Kidney epithelial cell (primary cell): ENCODE data around the gene DDAH2. TPM values are rescaled to one million over a fixed set of nuclear protein-coding genes. Genes with fewer than 3 reads are reported as not detected.

Experiments
- DNase-seq: peaks from one replicate; pipeline ENCODE4 v3.0.0-alpha.2; 2010; ENCODE audit warnings: low read depth
- H3K27me3 ChIP-seq: 2 replicates; pipeline ENCODE4 v1.6.0; 2011; ENCODE audit warnings: low read length; ENCODE audit not compliant: control insufficient read depth, insufficient read depth
- H3K36me3 ChIP-seq: 2 replicates; pipeline ENCODE4 v1.5.1; 2011; ENCODE audit warnings: low read length; ENCODE audit not compliant: control insufficient read depth, insufficient read depth
- H3K4me3 ChIP-seq: 2 replicates; pipeline ENCODE4 v1.5.1; 2011; ENCODE audit warnings: low read depth, mild to moderate bottlenecking, control low read depth, low read length
- CTCF ChIP-seq: IDR thresholded peaks from 2 replicates; pipeline ENCODE4 v1.5.1; 2011; ENCODE audit warnings: mild to moderate bottlenecking, moderate library complexity, low read length, control low read depth, inconsistent platforms; ENCODE audit not compliant: insufficient read depth, poor library complexity, severe bottlenecking
- total RNA-seq: library from RNA; depleted of rRNA; stranded (reverse); fragments of >200 nt; gene quantifications from 2 replicates; pipeline ENCODE4 v1.2.3, GENCODE V29; 2015

DDAH2 gene
- total RNA-seq, 1 donor from 2014 or later: 106 TPM

GRCh38 chr6:31732029-31732428 is 2.9 kb upstream of the DDAH2 start:
- no peak for DNase-seq
- Histone ChIP-seq H3K36me3 (peaks cover 1% of the 10 kb centered on the region), H3K27me3 (no peaks in the 10 kb centered on the region), H3K4me3 (no peak overlapping the region)
- no peak for TF ChIP-seq CTCF

DNA sequence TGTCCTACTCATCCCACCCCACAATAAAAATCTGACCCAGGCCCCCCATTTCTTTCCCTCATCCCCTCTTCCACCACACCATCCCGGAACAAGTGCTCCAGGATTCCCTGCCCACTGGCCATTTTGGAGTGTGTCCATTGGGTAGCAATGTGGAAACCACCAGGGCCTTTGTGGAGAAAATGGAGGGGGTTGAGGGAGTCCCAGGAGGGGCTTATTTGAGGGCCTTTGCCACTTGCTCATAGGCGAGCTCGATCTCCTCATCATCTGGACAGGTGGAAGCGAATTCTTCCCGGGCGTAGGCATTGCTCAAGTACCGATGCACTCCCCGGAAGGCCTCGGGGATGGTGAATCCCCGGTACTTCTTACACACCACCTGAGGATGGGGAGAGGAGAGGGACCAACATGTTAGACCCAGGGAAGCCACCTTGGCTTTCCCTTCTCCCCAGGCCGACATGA is 1.6 kb upstream of the DDAH2 start:
- Histone ChIP-seq H3K27me3 (no peaks in the 10 kb centered on the region), H3K4me3 (no peak overlapping the region), H3K36me3 (peaks cover 1% of the 10 kb centered on the region)
- TF ChIP-seq CTCF: no peak
- DNase-seq: no peak

GRCh38 chr6:31729979-31730630 is 1.0 kb upstream of the DDAH2 start:
- no peak for DNase-seq
- H3K4me3 ChIP-seq: peak overlapping the region; percentile 89
- no peaks in the 10 kb centered on the region for H3K27me3 ChIP-seq
- H3K36me3 ChIP-seq: peaks cover 1% of the 10 kb centered on the region
- TF ChIP-seq CTCF: no peak

GRCh38 chr6:31729515-31729978 is 448 bp upstream of the DDAH2 start:
- peak; percentile 75 for TF ChIP-seq CTCF
- H3K36me3 ChIP-seq: peaks cover 1% of the 10 kb centered on the region
- no peaks in the 10 kb centered on the region for H3K27me3 ChIP-seq
- peak overlapping the region; percentile 89 for H3K4me3 ChIP-seq
- peak; percentile 52 for DNase-seq

DNA sequence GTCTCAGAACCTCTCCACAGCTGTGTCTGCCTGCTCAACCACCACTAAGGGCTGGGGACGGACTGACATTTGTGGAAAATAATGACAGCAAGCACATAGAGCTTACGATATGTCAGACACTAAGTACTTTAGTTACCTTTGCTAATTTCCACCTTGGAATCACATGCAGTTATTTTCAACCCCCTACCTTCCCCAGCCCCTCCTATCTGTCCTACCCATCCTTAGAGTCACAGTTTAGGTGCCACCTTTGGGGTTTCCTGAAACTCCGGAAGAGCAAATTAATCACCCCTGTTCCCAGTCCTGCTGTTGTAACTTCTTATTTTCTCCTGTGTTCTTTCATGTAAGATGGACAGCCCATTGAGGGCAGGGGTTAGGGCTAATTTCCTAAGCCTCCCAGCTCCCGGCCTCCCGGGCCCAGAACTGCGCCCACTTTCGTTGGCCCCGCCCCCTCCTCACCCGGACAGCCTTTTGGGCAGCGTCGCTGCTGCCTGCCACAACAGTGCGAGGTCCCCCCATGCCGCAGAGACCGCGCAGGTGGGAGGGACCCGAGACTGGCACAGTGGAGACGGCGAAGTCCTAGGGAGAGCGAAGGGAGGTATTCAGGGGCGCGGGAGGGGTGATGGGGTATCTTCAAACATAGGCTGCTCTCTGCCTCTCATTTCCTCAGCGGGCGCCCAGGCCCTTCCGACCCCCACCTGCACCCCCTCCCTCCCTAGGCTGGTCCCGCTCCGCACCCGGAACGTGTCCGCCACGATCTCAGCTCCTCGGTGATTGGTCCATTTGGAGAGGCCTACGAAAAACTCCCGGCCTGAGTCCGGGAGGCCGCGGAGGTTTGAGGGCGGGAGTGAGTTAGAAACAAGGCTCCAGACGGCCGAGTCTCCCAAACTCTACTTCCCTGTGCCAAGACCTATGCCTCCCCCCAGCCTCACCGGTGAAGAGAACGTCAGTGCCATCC is 1.1 kb downstream of the DDAH2 start:
- H3K4me3 ChIP-seq: peak overlapping the region; percentile 89
- no peaks in the 10 kb centered on the region for H3K27me3 ChIP-seq
- peaks cover 1% of the 10 kb centered on the region for H3K36me3 ChIP-seq
- TF ChIP-seq CTCF: no peak
- DNase-seq: no peak
